Common myeloid progenitor, CD34-positive (primary cell): ENCODE results near the gene ZBTB24.
A peak's percentile ranks its signal among the peaks of the same experiment; 100 is the strongest.

Experiments used
- CTCF ChIA-PET: fragments of 350-600 bp; sonication (Branson Sonifier 250); formaldehyde crosslinking; loops from one replicate; lab custom pipeline; 2021; ENCODE audit warnings: antibody characterized with exemption; lab: Charles Lee
- POLR2A ChIA-PET: fragments of 350-600 bp; sonication (Branson Sonifier 250); formaldehyde crosslinking; loops from one replicate; lab custom pipeline; 2021; ENCODE audit warnings: antibody characterized with exemption; lab: Charles Lee
- DNase-seq, 3 donors: peaks; one replicate each; pipeline versions ENCODE4 v3.0.0 to v3.0.0-alpha.2; 2013
- H3K27ac ChIP-seq, 2 experiments: 1 replicate in 1 of 2; 2 replicates in 1 of 2; pipeline ENCODE4 v1.7.0; 2013; ENCODE audit warnings: inconsistent platforms in 2 of 2, low read length in 2 of 2, mild to moderate bottlenecking in 2 of 2, low read depth in 1 of 2, moderate library complexity in 1 of 2; ENCODE audit not compliant: severe bottlenecking in 2 of 2, insufficient read depth in 1 of 2, poor library complexity in 1 of 2
- H3K27me3 ChIP-seq, 5 experiments: replicated peaks in 2 of 5; 1 replicate in 3 of 5; 2 replicates in 2 of 5; pipeline versions ENCODE4 v1.6.1 to v1.7.0; 2013; ENCODE audit warnings: low read length in 4 of 5, mild to moderate bottlenecking in 2 of 5, moderate library complexity in 2 of 5, inconsistent platforms in 1 of 5; ENCODE audit not compliant: insufficient read depth in 5 of 5, control insufficient read depth in 4 of 5
- H3K36me3 ChIP-seq, 4 experiments: 1 replicate in 2 of 4; 2 replicates in 2 of 4; pipeline versions ENCODE4 v1.6.1 to v1.7.0; 2013; ENCODE audit warnings: low read length in 3 of 4, control low read depth in 1 of 4, mild to moderate bottlenecking in 1 of 4; ENCODE audit not compliant: control insufficient read depth in 4 of 4, insufficient read depth in 4 of 4
- H3K4me1 ChIP-seq, 4 experiments: 1 replicate in 3 of 4; 2 replicates in 1 of 4; pipeline versions ENCODE4 v1.6.1 to v1.7.1; 2013; ENCODE audit warnings: low read length in 3 of 4, mild to moderate bottlenecking in 3 of 4, control low read depth in 1 of 4, inconsistent platforms in 1 of 4, moderate library complexity in 1 of 4; ENCODE audit not compliant: control insufficient read depth in 4 of 4, insufficient read depth in 4 of 4; ENCODE audit errors: control extremely low read depth in 1 of 4
- H3K4me3 ChIP-seq, 7 experiments: 1 replicate in 4 of 7; 2 replicates in 3 of 7; pipeline versions ENCODE4 v1.5.1 to v1.7.0; 2013; ENCODE audit warnings: mild to moderate bottlenecking in 7 of 7, low read length in 6 of 7, moderate library complexity in 6 of 7, inconsistent platforms in 2 of 7, low read depth in 2 of 7, control low read depth in 1 of 7; ENCODE audit not compliant: insufficient read depth in 4 of 7, control insufficient read depth in 1 of 7; ENCODE audit errors: extremely low read depth in 1 of 7
- H3K9me3 ChIP-seq, 5 experiments: 1 replicate in 4 of 5; 2 replicates in 1 of 5; pipeline versions ENCODE4 v1.6.1 to v1.7.1; 2013; ENCODE audit warnings: low read length in 4 of 5, mild to moderate bottlenecking in 2 of 5, inconsistent platforms in 1 of 5, low read depth in 1 of 5, moderate library complexity in 1 of 5; ENCODE audit not compliant: control insufficient read depth in 4 of 5, insufficient read depth in 2 of 5; ENCODE audit errors: control extremely low read depth in 1 of 5
- WGBS: methylation state at CpG from one replicate; pipeline ENCODE4 v1.1.5; 2013; ENCODE audit not compliant: insufficient coverage; 5-methylcytosine and 5-hydroxymethylcytosine counted together

Gene ZBTB24

DNA sequence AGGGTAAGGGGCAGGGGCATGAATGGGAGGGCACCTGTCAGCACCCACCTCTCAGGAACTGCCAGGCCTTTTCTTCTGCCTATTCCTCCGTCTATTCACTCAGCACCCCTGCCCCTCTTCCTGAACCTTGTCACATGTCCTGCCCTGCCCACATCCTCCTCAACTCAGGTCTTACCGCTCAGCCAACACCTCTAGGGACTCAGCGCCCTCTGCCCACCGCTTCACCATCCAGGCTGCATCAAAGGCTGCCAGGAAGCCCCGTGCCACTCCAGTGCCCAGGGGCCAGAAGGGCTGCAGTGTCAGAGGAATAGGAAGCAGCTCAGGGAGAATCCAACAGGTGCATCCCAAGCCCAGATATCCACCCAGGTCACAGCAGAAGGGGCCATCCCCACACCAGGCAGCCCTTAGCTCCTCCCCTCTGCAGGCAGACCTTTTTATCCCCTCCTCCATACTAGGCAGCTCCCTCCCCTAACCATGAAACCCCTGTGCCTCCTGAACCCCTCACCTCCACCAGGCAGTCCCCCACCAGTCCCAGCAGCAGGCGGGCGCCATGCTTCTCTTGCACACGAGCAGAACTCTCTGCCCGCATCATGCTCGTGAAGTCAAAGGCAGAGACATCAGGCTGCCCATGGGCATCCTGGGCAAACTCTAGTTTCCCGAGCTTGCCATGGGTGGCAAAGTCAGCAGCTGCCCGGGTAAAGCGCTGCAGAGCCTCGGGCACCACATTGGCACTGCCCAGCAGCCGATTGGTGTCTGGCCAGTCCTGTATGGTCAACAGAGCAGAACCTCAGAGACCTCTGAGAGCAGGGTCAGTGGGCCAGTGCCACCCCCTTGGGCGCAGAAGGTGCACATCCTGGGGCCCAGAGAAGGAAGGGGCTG is 33.0 kb downstream of the ZBTB24 start:
- peaks cover 5 to 70% (median 34%) of the 10 kb centered on the region in 4 experiments for H3K36me3 ChIP-seq

DNA sequence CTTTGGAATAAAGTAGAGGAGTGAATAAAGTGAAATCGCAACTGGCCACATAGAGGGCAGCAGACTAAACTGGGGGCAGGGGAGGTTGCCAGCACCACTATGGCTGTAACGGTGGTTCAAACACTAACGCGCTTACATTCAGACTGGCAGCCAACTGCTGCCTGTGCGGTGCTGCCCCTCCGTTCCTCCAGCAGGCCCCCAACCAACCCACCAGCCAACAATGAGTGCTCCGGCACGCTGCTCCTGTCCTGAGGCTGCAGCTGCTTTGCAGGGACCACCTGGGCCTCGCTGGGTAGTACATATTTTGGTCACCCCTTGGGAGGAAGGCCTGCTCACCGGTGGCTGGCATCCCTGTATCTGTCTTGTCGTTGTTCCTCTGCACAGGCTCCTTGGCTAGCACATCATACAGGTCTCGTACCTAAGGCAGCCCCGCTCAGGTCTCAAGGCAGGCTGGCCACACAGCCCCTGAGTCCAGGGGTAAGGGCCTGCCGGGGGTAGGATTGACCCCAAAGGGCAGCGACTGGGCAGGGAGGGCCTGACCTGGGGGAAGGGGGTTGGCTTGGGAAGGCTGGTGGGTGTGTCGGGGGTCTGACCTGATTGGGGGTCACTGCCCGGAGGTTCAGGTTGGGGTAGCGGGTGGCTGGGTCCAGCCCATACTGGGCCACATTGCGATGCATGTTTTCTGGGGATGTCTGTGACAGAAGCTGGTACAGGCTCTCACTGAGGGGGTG is 33.8 kb downstream of the ZBTB24 start:
- 91% methylated on average over 16 of the region's 19 CpGs for WGBS
- H3K36me3 ChIP-seq: peaks cover 10 to 78% (median 42%) of the 10 kb centered on the region in 4 experiments
- POLR2A ChIA-PET: interaction anchor here (1.4 kb wide), 1 partner anchor 8 kb away, joined by 10 read pairs; no protein-coding TSS in a partner anchor

More for the DNA sequence above, 33.0 kb downstream of the ZBTB24 start:
- DNase-seq: peak; percentile 25 to 61 (median 54)
- ChIA-PET CTCF (interaction anchor here (0.8 to 9.8 kb wide), 3 partner anchors 9 to 268 kb away, joined by 3 to 125 read pairs (median 3); partner anchors contain the start of genes PPIL6 and SMPD2), POLR2A (interaction anchor here (1.4 kb wide), 1 partner anchor 9 kb away, joined by 10 read pairs; no protein-coding TSS in a partner anchor)
- Histone ChIP-seq H3K27ac (no peak overlapping the region), H3K4me1 (peaks cover 4 to 33% (median 31%) of the 10 kb centered on the region in 4 experiments), H3K27me3 (no peaks in the 10 kb centered on the region), H3K4me3 (no peak overlapping the region), H3K9me3 (no peaks in the 10 kb centered on the region)
- 71% methylated on average over 15 of the region's 16 CpGs for WGBS

DNA sequence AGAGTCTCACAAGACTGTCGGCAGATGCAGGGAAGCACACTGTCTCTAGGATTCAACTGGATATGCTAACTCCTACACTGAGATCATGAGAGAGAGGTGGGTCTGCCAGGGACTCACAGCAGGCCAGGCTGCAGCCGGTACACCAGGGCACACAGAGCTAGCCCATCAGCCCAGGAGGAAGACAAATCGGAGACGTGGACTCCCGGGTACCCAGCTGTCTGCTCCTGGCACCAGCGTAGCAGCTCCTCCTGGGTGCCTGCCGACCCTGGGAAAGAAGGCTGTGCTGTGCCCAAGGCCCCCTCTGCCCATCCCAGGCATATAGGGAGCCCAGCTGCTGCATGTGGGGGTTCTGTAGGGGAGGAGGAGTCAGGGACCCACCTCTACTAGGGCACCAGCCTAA is 34.4 kb downstream of the ZBTB24 start:
- peaks cover 10 to 84% (median 47%) of the 10 kb centered on the region in 4 experiments for H3K36me3 ChIP-seq
- H3K4me1 ChIP-seq: peaks cover 2 to 21% (median 19%) of the 10 kb centered on the region in 4 experiments
- no peaks in the 10 kb centered on the region for H3K9me3 ChIP-seq
- DNase-seq: no peak
- H3K27ac ChIP-seq: no peak overlapping the region
- no peaks in the 10 kb centered on the region for H3K27me3 ChIP-seq
- H3K4me3 ChIP-seq: no peak overlapping the region
- 97% methylated on average over 7 of the region's 7 CpGs for WGBS
- CTCF ChIA-PET: interaction anchor here (1.1 to 1.4 kb wide), 2 partner anchors 11 to 13 kb away, joined by 3 to 4 read pairs; no protein-coding TSS in a partner anchor
- POLR2A ChIA-PET: no interaction called here

More for the DNA sequence above, 33.8 kb downstream of the ZBTB24 start:
- Histone ChIP-seq H3K4me3 (no peak overlapping the region), H3K9me3 (no peaks in the 10 kb centered on the region), H3K27ac (no peak overlapping the region), H3K27me3 (no peaks in the 10 kb centered on the region), H3K4me1 (peaks cover 2 to 28% (median 25%) of the 10 kb centered on the region in 4 experiments)
- no peak for DNase-seq
- CTCF ChIA-PET: interaction anchor here (1.0 to 9.8 kb wide), 3 partner anchors 8 to 15 kb away, joined by 3 to 125 read pairs (median 3); partner anchors contain the start of genes PPIL6 and SMPD2

DNA sequence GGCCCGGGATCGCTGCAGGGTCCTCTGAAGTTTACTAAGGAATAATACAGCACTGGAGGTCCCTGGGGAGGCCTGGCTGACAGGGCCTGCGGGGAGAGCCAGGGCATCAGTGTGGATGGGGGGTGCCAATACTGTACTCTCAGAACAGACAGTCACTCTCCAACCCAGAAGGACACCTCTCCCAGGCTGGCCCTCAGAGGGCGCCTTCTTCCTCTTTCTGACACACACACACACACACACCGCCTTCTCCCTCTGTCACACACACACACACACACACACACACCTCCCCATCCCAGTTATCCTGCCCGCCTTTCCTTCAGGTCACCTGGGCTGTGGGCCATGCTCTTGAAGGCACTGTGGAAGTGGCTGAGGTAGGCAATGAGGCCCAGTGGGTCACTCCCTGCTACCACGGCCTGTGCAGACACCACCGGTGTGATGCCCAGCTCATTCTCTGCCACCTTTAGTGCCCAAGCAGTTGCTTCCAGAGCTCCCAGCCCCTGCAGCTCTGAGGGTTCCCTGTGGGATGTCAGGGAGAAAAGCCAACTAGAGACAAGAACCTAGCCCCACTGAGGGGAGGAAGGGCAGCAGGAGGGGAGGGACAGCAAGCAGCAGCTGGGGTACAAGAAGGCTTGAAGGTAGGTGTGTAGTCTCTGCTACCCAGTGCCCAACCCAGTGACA is 35.0 kb downstream of the ZBTB24 start:
- POLR2A ChIA-PET: no interaction called here
- no peaks in the 10 kb centered on the region for H3K9me3 ChIP-seq
- peak in 2 of 3 donors; percentile 44 to 50 for DNase-seq
- WGBS: 100% methylated on average over 4 of the region's 8 CpGs
- peaks cover 10 to 85% (median 48%) of the 10 kb centered on the region in 4 experiments for H3K36me3 ChIP-seq
- peaks cover 0 to 15% (median 15%) of the 10 kb centered on the region in 4 experiments for H3K4me1 ChIP-seq
- CTCF ChIA-PET: interaction anchor here (1.1 to 1.4 kb wide), 2 partner anchors 11 to 13 kb away, joined by 3 to 4 read pairs; no protein-coding TSS in a partner anchor
- H3K4me3 ChIP-seq: no peak overlapping the region
- no peaks in the 10 kb centered on the region for H3K27me3 ChIP-seq
- no peak overlapping the region for H3K27ac ChIP-seq

- ChIA-PET CTCF (interaction anchor here (0.9 to 1.4 kb wide), 3 partner anchors 12 to 260 kb away, joined by 3 to 4 read pairs (median 4); partner anchors contain the start of gene CD164), POLR2A (interaction anchor here (0.8 kb wide), 1 partner anchor 8 kb away, joined by 3 read pairs; the partner anchor contains the start of gene MICAL1)
- H3K27me3 ChIP-seq: no peaks in the 10 kb centered on the region
- no peak overlapping the region for H3K27ac ChIP-seq
- no peak for DNase-seq
- peaks cover 0 to 20% (median 16%) of the 10 kb centered on the region in 4 experiments for H3K4me1 ChIP-seq
- H3K9me3 ChIP-seq: no peaks in the 10 kb centered on the region
- no peak overlapping the region for H3K4me3 ChIP-seq
- 86% methylated on average over 10 of the region's 10 CpGs for WGBS
- H3K36me3 ChIP-seq: peaks cover 11 to 85% (median 50%) of the 10 kb centered on the region in 4 experiments
Measured at GRCh38 chr6:109447087-109447486, 35.9 kb downstream of the ZBTB24 start.

DNA sequence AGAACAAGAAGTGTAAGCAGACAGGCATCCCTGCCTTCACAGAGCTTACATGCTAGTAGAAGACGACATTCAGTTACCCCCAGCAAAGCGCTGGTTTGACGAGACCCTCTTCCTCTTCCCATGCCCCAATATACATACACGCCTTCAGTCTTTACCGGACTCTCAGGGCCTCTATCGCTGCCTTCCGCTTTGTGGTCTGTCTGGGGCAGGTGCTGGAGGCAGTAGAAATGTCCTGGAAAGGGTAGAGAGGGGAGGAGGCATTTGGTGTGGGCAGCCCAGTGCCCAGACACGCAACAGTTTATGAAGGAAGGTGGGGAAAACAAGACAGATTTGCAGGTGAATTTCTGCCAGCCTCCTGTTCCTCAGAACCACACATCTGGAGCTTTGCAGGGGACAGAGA is 36.5 kb downstream of the ZBTB24 start:
- H3K36me3 ChIP-seq: peaks cover 10 to 79% (median 48%) of the 10 kb centered on the region in 4 experiments
- no peaks in the 10 kb centered on the region for H3K27me3 ChIP-seq
- H3K27ac ChIP-seq: no peak overlapping the region
- WGBS: 22% methylated on average over 2 of the region's 8 CpGs
- ChIA-PET POLR2A (interaction anchor here (0.8 kb wide), 1 partner anchor 9 kb away, joined by 3 read pairs; the partner anchor contains the start of gene MICAL1), CTCF (interaction anchor here (0.9 to 1.3 kb wide), 2 partner anchors 64 to 259 kb away, joined by 3 to 4 read pairs; partner anchors contain the start of gene CD164)
- H3K4me3 ChIP-seq: no peak overlapping the region
- no peak for DNase-seq
- peaks cover 0 to 25% (median 22%) of the 10 kb centered on the region in 4 experiments for H3K4me1 ChIP-seq
- no peaks in the 10 kb centered on the region for H3K9me3 ChIP-seq
